BLaER1 (cell line): ENCODE results near the gene KLK10.

Experiments
- H3K27ac ChIP-seq: shearing (Covaris generic); formaldehyde crosslinking; 2 replicates; pipeline ENCODE4 v1.8.1; 2022
- H3K27me3 ChIP-seq: shearing (Covaris generic); formaldehyde crosslinking; 2 replicates; pipeline ENCODE4 v1.8.1; 2022
- H3K36me3 ChIP-seq: shearing (Covaris generic); formaldehyde crosslinking; 2 replicates; pipeline ENCODE4 v1.8.1; 2022
- H3K4me1 ChIP-seq: shearing (Covaris generic); formaldehyde crosslinking; 2 replicates; pipeline ENCODE4 v1.8.1; 2022
- H3K4me2 ChIP-seq: shearing (Covaris generic); formaldehyde crosslinking; 2 replicates; pipeline ENCODE4 v1.8.1; 2022
- H3K4me3 ChIP-seq: shearing (Covaris generic); formaldehyde crosslinking; 2 replicates; pipeline ENCODE4 v1.8.1; 2022
- H3K9ac ChIP-seq: shearing (Covaris generic); formaldehyde crosslinking; 2 replicates; pipeline ENCODE4 v1.8.1; 2022
- H3K9me3 ChIP-seq: shearing (Covaris generic); formaldehyde crosslinking; 2 replicates; pipeline ENCODE4 v1.8.1; 2022
- H4K20me1 ChIP-seq: shearing (Covaris generic); formaldehyde crosslinking; 2 replicates; pipeline ENCODE4 v1.8.1; 2022
- Cebpa-rat ChIP-seq: shearing (Covaris generic); IDR thresholded peaks from 2 replicates; pipeline ENCODE4 v1.8.1; 2022

KLK10 gene

DNA sequence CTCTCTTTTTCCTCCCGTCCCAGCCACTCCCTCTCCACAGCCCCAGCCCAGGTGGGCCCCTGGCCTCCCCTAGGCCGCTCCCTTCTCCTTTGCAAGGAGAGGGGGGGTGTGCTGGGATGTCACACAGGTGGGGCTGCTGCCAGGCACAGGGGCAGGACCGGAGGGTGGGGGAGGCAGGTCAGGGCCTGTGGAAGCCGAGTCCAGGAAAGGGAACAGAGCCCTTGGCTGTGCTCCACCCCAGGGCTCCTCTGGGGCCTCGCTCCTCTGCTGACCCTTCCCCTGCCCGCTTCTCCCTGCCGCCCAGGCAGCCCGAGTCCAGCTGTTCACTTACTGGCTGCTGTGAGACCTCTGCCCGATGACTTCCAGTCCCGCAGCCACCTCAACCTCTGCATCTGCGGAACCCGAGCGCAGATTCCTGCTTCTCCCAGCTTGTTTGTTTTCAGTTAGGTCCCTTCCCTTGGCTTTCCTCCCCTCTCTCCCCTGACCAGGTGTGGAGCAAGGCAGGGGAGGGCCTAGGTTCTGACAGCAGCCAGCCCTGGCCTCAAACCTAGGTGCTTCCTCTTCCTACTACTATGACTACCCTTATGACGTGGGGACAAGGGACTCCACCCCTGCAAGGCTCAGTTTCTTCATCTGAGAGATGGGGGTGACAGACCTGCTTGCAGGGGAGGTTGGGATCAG lies 7.8 kb upstream of the KLK10 start:
- Histone ChIP-seq H3K27me3 (no peaks in the 10 kb centered on the region), H3K9ac (no peak overlapping the region), H3K4me2 (no peak overlapping the region), H3K27ac (no peak overlapping the region), H3K4me1 (no peaks in the 10 kb centered on the region), H3K4me3 (no peak overlapping the region), H3K36me3 (no peaks in the 10 kb centered on the region), H4K20me1 (no peaks in the 10 kb centered on the region), H3K9me3 (no peaks in the 10 kb centered on the region)
- TF ChIP-seq Cebpa-rat, result no peak

DNA sequence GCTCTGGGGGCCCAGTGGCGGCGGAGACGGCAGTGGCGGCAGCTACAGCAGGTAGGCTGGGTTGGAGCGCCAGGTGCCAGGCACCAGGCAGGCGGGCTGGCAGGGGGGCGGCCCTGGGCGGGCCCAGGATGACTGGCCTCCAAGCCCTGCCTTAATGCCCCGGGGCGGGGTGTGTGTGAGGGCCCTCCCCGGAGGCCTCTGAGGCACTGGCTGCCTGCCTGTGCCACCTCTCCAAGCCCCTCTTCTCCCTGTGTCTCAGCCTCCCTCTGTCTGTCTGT lies 7.0 kb upstream of the KLK10 start, which contains the start of gene KLK11:
Gene KLK11, minus strand, starts transcription at position 63 of the 278 bp plus-strand sequence. CDS start 985 bp downstream, outside the sequence.
- no peak within 1 kb of the TSS for H3K27ac ChIP-seq
- H3K36me3 ChIP-seq, result no peaks in the 10 kb centered on the region
- H3K27me3 ChIP-seq, result no peaks in the 10 kb centered on the region
- no peak within 1 kb of the TSS for H3K4me3 ChIP-seq
- no peak within 1 kb of the TSS for H3K4me2 ChIP-seq
- H4K20me1 ChIP-seq, result no peaks in the 10 kb centered on the region
- TF ChIP-seq Cebpa-rat, result no peak
- H3K4me1 ChIP-seq, result no peaks in the 10 kb centered on the region
- H3K9ac ChIP-seq, result no peak within 1 kb of the TSS
- H3K9me3 ChIP-seq, result no peaks in the 10 kb centered on the region

DNA sequence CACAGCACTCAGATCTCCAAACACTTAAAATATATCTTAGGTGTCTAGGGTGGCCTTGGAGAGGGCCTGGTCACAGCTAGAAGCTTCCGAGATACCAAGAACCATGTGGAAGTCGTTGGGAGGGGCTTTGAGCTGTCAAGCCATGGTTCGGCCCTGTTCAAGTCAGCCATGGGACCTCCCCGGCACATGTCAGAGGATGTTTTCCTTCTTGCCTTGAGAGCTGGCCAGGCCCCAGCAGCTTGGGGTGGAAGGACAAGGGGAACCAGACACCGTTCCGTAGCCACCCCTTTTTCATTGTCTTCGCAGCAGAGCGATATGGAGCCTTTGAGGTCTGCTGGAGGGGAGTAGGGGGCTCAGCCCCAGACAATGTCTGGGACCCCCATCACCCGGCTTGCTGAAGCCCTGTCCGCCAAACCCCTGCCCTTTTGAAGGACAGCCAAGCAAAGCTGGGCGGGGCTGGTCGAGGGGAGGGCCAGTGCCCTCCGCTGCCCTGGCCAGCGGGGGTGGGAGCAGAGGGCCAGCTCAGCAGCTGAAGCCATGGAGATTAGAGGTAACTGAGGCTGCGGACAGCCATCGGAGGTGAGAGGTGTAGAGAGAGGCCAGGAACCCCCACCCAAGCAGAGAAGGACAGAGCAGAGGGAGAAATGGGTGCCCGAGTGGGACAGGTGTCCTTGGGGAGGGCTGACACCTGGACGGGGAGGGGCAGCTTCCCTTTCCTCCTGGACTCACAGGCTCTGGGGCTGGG lies 6.5 kb upstream of the KLK10 start:
- TF ChIP-seq Cebpa-rat, result no peak
- H3K27me3 ChIP-seq, result no peaks in the 10 kb centered on the region

DNA sequence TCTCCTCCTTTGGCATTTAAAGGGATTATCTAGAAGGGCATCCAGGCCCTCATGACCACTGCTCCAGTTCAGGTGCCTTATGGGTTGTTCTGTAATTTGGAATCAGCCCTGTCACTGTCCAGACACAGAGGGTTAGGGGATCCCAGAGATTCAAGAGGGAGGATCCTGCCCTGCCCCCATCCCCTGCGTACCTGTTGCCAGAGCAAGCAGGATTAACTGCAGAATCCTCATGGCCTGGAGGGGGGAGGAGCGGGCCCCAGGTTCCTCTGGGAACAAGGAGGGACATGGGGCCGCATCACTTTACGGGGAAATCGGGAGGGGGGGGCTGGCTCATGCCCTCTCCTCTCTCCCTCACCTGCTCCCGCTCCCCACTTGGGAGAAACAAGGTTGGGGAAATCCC lies 5.9 kb upstream of the KLK10 start:
- no peak overlapping the region for H3K27ac ChIP-seq
- no peaks in the 10 kb centered on the region for H3K9me3 ChIP-seq
- H3K4me2 ChIP-seq, result no peak overlapping the region
- H3K9ac ChIP-seq, result no peak overlapping the region
- no peak for TF ChIP-seq Cebpa-rat
- H4K20me1 ChIP-seq, result no peaks in the 10 kb centered on the region; the same call in 1 of the 2 replicates
- H3K27me3 ChIP-seq, result peaks cover 3% of the 10 kb centered on the region
- H3K4me1 ChIP-seq, result no peaks in the 10 kb centered on the region
- H3K4me3 ChIP-seq, result no peak overlapping the region
- no peaks in the 10 kb centered on the region for H3K36me3 ChIP-seq

More for the DNA sequence above, 6.5 kb upstream of the KLK10 start:
- Histone ChIP-seq H3K4me3 (no peak overlapping the region), H3K9me3 (no peaks in the 10 kb centered on the region), H3K27ac (no peak overlapping the region), H3K4me2 (no peak overlapping the region), H3K9ac (no peak overlapping the region), H3K36me3 (no peaks in the 10 kb centered on the region), H4K20me1 (no peaks in the 10 kb centered on the region), H3K4me1 (no peaks in the 10 kb centered on the region)

DNA sequence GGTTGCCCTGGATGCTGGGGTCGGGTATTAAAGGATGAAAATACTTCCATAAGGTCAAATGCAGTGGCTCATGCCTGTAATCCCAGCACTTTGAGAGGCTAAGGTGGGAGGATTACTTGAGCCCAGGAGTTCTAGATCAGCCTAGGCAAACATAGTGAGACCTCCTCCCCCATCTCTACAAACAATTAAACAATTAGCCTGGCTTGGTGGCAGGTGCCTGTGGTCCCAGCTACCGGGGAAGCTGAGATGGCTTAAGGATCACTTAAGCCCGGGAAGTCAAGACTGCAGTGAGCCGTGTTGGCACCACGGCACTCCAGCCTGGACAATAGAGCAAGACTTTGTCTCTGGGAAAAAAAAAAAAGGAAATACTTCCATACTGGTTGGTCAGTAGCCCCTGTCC lies 5.4 kb upstream of the KLK10 start:
- H4K20me1 ChIP-seq, result no peaks in the 10 kb centered on the region; the same call in 1 of the 2 replicates
- no peak overlapping the region for H3K4me3 ChIP-seq
- H3K27me3 ChIP-seq, result peaks cover 7% of the 10 kb centered on the region
- no peak overlapping the region for H3K27ac ChIP-seq
- H3K36me3 ChIP-seq, result no peaks in the 10 kb centered on the region
- no peaks in the 10 kb centered on the region; the same call in 1 of the 2 replicates for H3K4me1 ChIP-seq
- H3K9me3 ChIP-seq, result no peaks in the 10 kb centered on the region
- TF ChIP-seq Cebpa-rat, result no peak
- no peak overlapping the region for H3K9ac ChIP-seq
- H3K4me2 ChIP-seq, result no peak overlapping the region

DNA sequence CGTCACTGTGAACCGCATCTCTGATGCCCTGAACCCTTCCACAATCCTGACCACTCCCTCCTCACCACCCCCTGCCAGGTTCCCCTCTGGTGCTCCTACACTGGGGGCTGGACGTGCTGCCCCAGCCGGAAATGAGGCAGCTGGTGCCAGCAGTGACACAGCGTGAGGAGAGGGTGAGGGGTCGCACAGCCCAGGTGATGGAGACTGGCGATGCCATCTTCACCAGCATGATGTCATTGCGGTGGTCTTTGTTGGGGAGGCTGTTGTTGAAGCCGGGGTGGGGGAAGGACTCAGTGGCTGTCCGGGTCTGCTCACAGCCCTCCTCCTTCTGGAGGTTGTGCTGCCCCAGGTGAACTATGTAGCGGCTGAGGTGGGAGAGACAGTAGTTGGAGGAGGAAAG lies 4.4 kb upstream of the KLK10 start:
- no peaks in the 10 kb centered on the region for H3K36me3 ChIP-seq
- peaks cover 17% of the 10 kb centered on the region for H3K27me3 ChIP-seq
- TF ChIP-seq Cebpa-rat, result no peak
- no peaks in the 10 kb centered on the region; the same call in 1 of the 2 replicates for H4K20me1 ChIP-seq
- H3K4me1 ChIP-seq, result peaks cover 6% of the 10 kb centered on the region; the same call in 1 of the 2 replicates
- H3K9me3 ChIP-seq, result no peaks in the 10 kb centered on the region
- H3K4me3 ChIP-seq, result no peak overlapping the region
- no peak overlapping the region for H3K27ac ChIP-seq
- no peak overlapping the region for H3K4me2 ChIP-seq
- no peak overlapping the region for H3K9ac ChIP-seq

DNA sequence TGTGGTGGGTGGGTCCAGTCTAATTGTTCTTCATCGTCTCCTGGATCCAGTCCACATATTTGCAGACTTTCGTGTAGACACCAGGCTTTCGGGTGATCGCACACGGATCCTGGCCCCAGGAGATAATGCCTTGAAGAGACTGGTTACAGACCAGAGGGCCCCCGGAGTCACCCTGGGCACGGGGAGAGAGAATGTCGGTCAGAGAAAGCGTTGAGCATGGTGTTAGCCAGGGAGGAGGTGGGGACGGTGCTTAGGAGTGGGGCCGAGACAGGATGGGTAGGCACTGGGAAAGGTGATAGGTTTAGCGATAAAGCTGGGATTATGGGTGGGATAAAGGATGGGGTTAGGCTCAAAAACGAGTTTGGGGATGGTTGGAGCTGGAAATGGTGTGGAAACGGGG lies 3.0 kb upstream of the KLK10 start:
- no peak for TF ChIP-seq Cebpa-rat
- Histone ChIP-seq H4K20me1 (no peaks in the 10 kb centered on the region; the same call in 1 of the 2 replicates), H3K4me3 (no peak overlapping the region), H3K36me3 (no peaks in the 10 kb centered on the region), H3K9ac (no peak overlapping the region), H3K27me3 (peaks cover 31% of the 10 kb centered on the region), H3K27ac (no peak overlapping the region), H3K4me1 (peaks cover 15% of the 10 kb centered on the region; the same call in 1 of the 2 replicates), H3K4me2 (no peak overlapping the region), H3K9me3 (no peaks in the 10 kb centered on the region)

DNA sequence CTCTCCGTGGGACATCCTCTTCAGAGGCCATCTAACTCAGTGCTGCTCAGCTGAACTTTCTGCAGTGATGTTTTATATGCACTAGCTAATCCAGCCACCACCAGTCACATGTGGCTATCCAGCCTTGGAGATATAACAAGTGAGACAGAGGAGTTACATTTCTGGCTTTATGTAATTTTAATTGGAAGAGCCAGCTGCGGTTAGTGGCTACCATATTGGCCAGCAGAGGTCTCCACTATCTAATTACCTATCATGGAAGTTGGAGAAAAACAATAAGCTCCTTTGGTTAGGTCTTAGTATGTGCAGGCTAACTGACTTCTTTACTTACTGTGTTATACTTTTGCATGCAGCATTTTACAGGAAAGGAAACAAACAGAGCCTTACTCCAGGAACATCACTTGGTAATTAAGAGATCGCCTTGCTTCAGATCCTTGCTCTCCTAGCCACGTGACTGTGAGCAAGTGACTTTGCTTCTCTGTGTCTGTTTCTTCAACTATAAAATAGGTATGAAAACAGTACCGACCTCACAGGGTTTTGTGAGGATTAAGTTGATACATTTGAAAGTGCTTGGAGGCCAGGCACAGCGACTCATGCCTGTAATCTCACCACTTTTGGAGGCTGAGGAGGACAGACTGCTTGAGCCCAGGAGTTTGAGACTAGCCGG lies 1.6 kb upstream of the KLK10 start:
- Histone ChIP-seq H3K27ac (no peak overlapping the region), H3K36me3 (no peaks in the 10 kb centered on the region), H3K9ac (no peak overlapping the region), H3K4me1 (peaks cover 15% of the 10 kb centered on the region; the same call in 1 of the 2 replicates), H3K27me3 (peaks cover 42% of the 10 kb centered on the region), H3K4me3 (no peak overlapping the region), H4K20me1 (no peaks in the 10 kb centered on the region; the same call in 1 of the 2 replicates), H3K4me2 (no peak overlapping the region), H3K9me3 (no peaks in the 10 kb centered on the region)
- TF ChIP-seq Cebpa-rat, result no peak

DNA sequence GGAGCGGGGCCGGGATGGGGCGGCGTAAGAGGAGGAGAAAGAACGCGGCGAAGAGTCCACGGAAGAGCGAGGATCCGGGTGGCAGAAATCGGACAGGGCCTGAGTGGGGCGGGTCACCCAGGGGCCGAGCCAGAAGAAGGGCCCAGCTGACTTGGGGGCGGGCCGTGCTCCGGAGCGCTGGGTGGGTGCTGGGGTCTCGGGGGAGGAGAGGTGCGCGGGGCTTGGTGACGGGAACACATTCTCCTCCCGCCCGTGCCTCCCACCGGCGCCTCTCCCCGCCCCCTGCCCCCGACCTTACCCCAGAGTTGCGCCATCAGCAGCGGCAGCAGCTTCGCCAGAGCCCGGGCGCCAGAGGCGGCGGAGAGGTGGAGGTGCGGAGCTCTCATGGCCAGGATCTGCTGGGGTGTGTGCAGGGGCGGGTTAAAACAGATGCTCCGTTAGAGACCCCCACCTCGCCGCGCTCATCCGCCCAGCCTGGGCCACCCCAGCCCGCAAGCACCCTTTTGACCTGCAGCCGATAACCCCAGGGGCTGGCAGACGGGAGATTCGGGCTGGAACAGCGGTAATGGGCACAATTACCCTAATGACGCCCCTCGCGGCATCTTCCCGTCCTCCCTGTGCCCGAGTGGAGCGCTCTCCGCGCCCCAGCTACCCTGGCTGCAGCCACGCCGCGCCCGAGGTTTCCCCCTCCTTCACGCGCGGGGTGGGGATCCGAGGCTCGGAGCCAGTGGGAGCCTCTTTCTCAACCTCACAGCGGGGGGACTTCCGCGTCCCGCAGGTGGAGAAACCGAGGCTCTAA lies 565 bp downstream of the KLK10 start:
- Histone ChIP-seq H4K20me1 (no peaks in the 10 kb centered on the region; the same call in 1 of the 2 replicates), H3K27me3 (peaks cover 42% of the 10 kb centered on the region), H3K4me2 (peak overlapping the region; percentile 64), H3K27ac (no peak overlapping the region), H3K4me3 (peak overlapping the region; percentile 41), H3K9ac (no peak overlapping the region), H3K4me1 (peaks cover 16% of the 10 kb centered on the region; the same call in 1 of the 2 replicates), H3K36me3 (no peaks in the 10 kb centered on the region), H3K9me3 (no peaks in the 10 kb centered on the region)
- no peak for TF ChIP-seq Cebpa-rat
